Omental fat pad (tissue), 4 donors: ENCODE data around the gene TTC28. TPM values are rescaled to one million over a fixed set of nuclear protein-coding genes. Genes with fewer than 3 reads are reported as not detected.

Experiments
- ATAC-seq: fragments of 150-250 bp; one replicate; pipeline ENCODE4 v1.9.1; 2016; ENCODE audit warnings: mild to moderate bottlenecking, moderate library complexity; ENCODE audit not compliant: low FRiP score
- DNase-seq: peaks from one replicate; pipeline ENCODE4 v3.0.0-alpha.2; 2019; ENCODE audit warnings: low spot score
- CTCF ChIP-seq, 3 donors: fragments of 450-650 bp; IDR thresholded peaks; one replicate each; pipeline ENCODE4 v1.5.1; 2016 to 2017; ENCODE audit warnings: antibody characterized with exemption in 3 of 3, mild to moderate bottlenecking in 3 of 3, moderate library complexity in 2 of 3
- total RNA-seq, 4 donors: library from RNA; depleted of rRNA; stranded (reverse); fragments of >200 nt; gene quantifications; one replicate each; pipeline ENCODE4 v1.1.0, GENCODE V29; 2016

Gene TTC28
- total RNA-seq, 4 donors from 2014 or later, result 28.6 to 103 (median 50.6) TPM

- no peak for DNase-seq
- no peak for TF ChIP-seq CTCF (IDR thresholded peaks at IDR 0.05)
- ATAC-seq, result peak; percentile 51
Measured at GRCh38 chr22:28299753-28300152, 379.9 kb downstream of the TTC28 start.

DNA sequence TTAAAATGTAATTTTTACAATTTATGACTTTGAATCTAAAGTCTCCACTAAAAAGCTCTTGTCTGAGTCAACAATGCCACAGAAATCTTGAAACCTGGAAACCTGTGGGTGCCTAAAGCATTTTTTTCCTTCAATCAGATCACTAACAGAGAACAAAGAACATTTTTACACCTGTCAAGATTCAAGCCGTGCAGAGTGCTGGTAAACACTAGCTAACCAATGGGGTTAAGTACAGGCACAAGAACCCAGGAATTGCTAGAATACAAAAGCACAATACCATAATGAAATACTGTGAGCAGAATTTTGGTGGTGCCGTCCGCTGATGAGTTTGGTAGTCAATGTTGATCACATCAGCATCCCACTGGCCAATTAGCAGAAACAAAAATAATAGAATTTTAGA lies 380.3 kb downstream of the TTC28 start:
- ATAC-seq (no peak), DNase-seq (no peak)
- no peak for TF ChIP-seq CTCF (IDR thresholded peaks at IDR 0.05)

DNA sequence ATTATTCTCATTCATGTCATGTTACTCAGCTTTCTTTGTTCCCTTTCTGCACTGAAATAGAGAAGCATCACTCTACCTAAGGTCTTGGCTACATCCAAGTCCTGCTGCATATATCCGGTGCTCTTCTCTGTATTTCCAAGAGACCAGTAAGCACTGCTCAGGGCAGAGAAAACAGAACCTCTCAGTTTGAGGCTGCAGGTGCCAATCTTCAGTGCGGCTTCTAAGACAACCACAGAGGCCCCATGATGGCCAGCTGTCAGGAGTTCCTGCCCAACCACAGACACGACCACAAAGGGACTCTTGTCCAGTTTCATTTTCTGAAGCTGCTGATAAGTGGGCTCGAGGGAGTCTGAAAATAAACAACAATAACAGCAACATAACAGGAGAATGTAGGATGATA lies 382.1 kb downstream of the TTC28 start:
- ATAC-seq (no peak), DNase-seq (no peak)
- no peak for TF ChIP-seq CTCF (IDR thresholded peaks at IDR 0.05)

DNA sequence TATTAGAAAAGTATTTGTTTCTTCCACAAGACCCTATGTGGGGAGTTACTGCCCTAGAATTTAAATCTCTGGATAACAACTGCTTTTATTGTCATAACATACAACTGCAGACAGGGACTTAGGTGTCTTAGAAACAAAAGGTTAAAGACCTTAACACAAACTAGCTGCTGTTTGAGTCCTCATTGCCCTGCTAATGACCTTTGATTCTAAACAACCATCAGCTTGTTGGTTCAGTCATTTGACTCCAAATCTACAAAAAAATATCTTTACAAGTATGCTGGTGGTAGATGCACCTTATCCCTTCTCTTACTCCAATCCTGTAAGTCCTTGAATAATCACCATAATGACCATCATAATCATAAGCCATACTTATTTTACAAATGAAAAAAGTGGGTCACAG lies 383.2 kb downstream of the TTC28 start:
- TF ChIP-seq CTCF (IDR thresholded peaks at IDR 0.05), result no peak
- ATAC-seq (no peak), DNase-seq (no peak)

DNA sequence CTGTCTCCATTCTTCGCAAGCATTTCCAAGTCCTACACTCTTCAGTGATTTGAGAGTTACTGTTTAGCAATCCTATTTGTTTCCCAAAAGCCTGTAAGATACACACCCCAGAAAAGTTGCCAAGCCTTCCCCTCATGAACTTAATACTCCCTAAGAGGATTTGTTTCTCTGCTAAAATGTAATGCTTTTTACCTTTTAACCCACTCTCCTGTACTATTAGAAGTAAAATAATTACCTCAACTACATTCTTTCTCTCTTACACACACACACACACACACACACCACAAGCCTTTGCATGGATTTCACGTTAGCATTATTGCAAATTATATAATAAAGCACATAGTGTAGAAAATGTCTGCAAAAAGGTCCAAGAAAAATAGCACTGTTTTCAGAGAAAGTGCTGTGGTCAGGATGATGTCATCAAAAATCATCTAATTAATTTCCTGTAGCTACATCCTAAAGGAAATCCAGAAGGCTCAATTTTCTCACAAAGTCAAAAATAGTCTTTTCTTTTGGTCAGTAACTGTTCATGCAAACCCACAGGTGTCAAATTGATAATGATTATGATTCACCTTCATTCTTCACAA lies 396.5 kb downstream of the TTC28 start:
- ATAC-seq (no peak), DNase-seq (no peak)
- TF ChIP-seq CTCF (IDR thresholded peaks at IDR 0.05), result no peak

DNA sequence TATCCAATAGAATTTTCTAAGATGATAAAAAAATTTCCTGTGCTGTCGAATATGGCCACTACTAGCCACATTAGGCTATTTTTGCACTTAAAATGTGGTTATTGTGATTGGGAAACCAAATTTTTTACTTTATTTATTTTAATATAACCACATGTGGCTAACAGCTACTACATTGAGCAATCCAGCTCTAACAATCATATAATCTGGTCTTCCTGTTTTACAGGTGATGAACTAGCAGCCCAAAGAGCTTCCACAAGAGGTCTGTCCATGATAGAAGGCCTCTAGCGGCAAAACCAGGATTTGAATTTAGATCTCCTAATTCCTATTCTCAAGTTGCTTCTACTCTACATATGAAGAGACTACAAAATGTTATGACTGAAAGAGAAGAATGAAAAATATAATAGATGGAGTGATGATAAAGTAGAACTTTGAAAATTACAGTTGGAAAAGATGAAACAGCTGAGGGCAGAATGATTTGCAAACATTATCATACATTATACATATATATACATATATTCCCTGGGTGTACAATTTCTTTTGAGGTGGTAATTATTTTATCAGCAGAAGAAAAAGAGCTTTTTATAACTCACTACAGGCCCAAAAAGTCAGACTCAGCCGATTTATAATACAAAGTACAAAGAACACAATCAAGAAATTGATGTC lies 397.1 kb downstream of the TTC28 start:
- ATAC-seq (no peak), DNase-seq (no peak)
- TF ChIP-seq CTCF (IDR thresholded peaks at IDR 0.05), result no peak

DNA sequence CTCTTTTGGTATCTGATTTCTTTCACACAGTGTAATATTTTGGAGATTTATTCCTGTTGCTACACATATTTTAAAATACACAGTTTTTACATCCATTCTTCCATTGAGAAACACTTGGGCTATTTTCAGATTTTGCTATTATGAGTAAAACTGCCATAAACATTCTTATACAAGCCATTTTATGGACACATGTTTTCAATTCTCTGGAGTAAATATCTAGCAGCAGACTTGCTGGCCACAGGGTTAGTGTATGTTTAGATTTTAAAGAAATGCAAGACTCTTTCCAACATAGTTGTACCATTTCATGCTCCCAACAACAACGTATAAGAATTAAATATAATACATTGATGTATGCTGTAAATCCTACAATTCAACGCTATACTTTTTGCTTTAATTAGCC lies 399.8 kb downstream of the TTC28 start:
- ATAC-seq, result no peak
- DNase-seq, result no peak
- no peak for TF ChIP-seq CTCF (IDR thresholded peaks at IDR 0.05)
